Neural cell (in vitro differentiated cells): ENCODE results near the gene TMEM120A. TPM values are rescaled to one million over a fixed set of nuclear protein-coding genes. Genes with fewer than 3 reads are reported as not detected.
A peak's percentile ranks its signal among the peaks of the same experiment; 100 is the strongest.

Source experiments
- H2AFZ ChIP-seq: fragments of 200-600, 300-800 bp; sonication (generic), shearing (Covaris generic); 2 replicates; pipeline ENCODE4 v1.6.0; 2014; ENCODE audit warnings: low read depth, mild to moderate bottlenecking, antibody characterized with exemption, low read length, moderate library complexity
- H3F3A ChIP-seq: fragments of 200-600 bp; shearing (Covaris generic); 2 replicates; pipeline ENCODE4 v1.6.1; 2016; ENCODE audit warnings: mild to moderate bottlenecking, moderate library complexity, mixed read lengths, antibody characterized with exemption, low read length; ENCODE audit not compliant: insufficient read depth, poor library complexity, severe bottlenecking
- H3K27ac ChIP-seq: fragments of 200-600, 300-800 bp; sonication (generic), shearing (Covaris generic); 2 replicates; pipeline ENCODE4 v1.5.1; 2014; ENCODE audit warnings: mild to moderate bottlenecking, low read length, moderate library complexity
- H3K27me3 ChIP-seq: fragments of 300-800, 200-600 bp; sonication (generic), shearing (Covaris generic); 2 replicates; pipeline ENCODE4 v1.6.0; 2014; ENCODE audit warnings: mild to moderate bottlenecking, low read depth, low read length, moderate library complexity; ENCODE audit not compliant: insufficient read depth
- H3K36me3 ChIP-seq: fragments of 300-800, 200-600 bp; sonication (generic), shearing (Covaris generic); 2 replicates; pipeline ENCODE4 v1.5.1; 2014; ENCODE audit warnings: mild to moderate bottlenecking, antibody characterized with exemption, low read length, moderate library complexity; ENCODE audit not compliant: insufficient read depth
- H3K4me2 ChIP-seq: fragments of 300-800, 200-600 bp; sonication (generic), shearing (Covaris generic); 2 replicates; pipeline ENCODE4 v1.6.0; 2014; ENCODE audit warnings: mild to moderate bottlenecking, low read length
- H3K4me3 ChIP-seq: fragments of 300-800, 200-600 bp; sonication (generic), shearing (Covaris generic); 2 replicates; pipeline ENCODE4 v1.5.1; 2014; ENCODE audit warnings: mild to moderate bottlenecking, low read length, moderate library complexity
- H3K79me2 ChIP-seq: fragments of 200-600 bp; shearing (Covaris generic); replicated peaks from 2 replicates; pipeline ENCODE4 v1.6.0; 2014; ENCODE audit warnings: mild to moderate bottlenecking, low read length, moderate library complexity; ENCODE audit not compliant: insufficient read depth
- H3K9ac ChIP-seq: fragments of 300-800, 200-600 bp; sonication (generic), shearing (Covaris generic); 2 replicates; pipeline ENCODE4 v1.6.1; 2016; ENCODE audit warnings: mild to moderate bottlenecking, low read length, mixed read lengths
- H3K9me2 ChIP-seq: fragments of 200-600 bp; shearing (Covaris generic); 2 replicates; pipeline ENCODE4 v1.6.1; 2016; ENCODE audit warnings: mild to moderate bottlenecking, low read length, mixed read lengths; ENCODE audit not compliant: insufficient read depth
- H3K9me3 ChIP-seq: fragments of 200-600, 300-800 bp; sonication (generic), shearing (Covaris generic); 2 replicates; pipeline ENCODE4 v1.6.1; 2016; ENCODE audit warnings: mild to moderate bottlenecking, mixed run types, low read length, moderate library complexity, mixed read lengths
- H4K20me1 ChIP-seq: fragments of 200-600 bp; shearing (Covaris generic); 2 replicates; pipeline ENCODE4 v1.6.1; 2016; ENCODE audit warnings: mild to moderate bottlenecking, mixed run types; ENCODE audit not compliant: insufficient read depth
- EP300 ChIP-seq: fragments of 450-650 bp; conservative IDR thresholded peaks from 2 replicates; pipeline ENCODE4 v1.6.1; 2014; ENCODE audit warnings: antibody characterized with exemption, mild to moderate bottlenecking, moderate library complexity; ENCODE audit not compliant: poor library complexity, severe bottlenecking
- EZH2 ChIP-seq: fragments of 200-600, 300-800 bp; shearing (Covaris generic), sonication (generic); IDR thresholded peaks from 2 replicates; pipeline ENCODE4 v1.6.1; 2014; ENCODE audit warnings: antibody characterized with exemption, low read length, borderline replicate concordance, mild to moderate bottlenecking; ENCODE audit not compliant: insufficient read depth, poor library complexity, severe bottlenecking
- MXI1 ChIP-seq: fragments of 450-650 bp; conservative IDR thresholded peaks from 2 replicates; pipeline ENCODE4 v1.6.1; 2014; ENCODE audit warnings: antibody characterized with exemption, mild to moderate bottlenecking; ENCODE audit not compliant: poor library complexity, severe bottlenecking
- POLR2AphosphoS5 ChIP-seq: IDR thresholded peaks from 2 replicates; pipeline ENCODE4 v1.6.1; 2012
- RAD21 ChIP-seq: fragments of 450-650 bp; conservative IDR thresholded peaks from 2 replicates; pipeline ENCODE4 v1.6.1; 2014; ENCODE audit warnings: antibody characterized with exemption, mild to moderate bottlenecking, moderate library complexity
- SMC3 ChIP-seq: fragments of 450-650 bp; conservative IDR thresholded peaks from 2 replicates; pipeline ENCODE4 v1.6.1; 2014; ENCODE audit warnings: antibody characterized with exemption, mild to moderate bottlenecking, moderate library complexity; ENCODE audit not compliant: poor library complexity
- TAF1 ChIP-seq: IDR thresholded peaks from 2 replicates; pipeline ENCODE4 v1.6.1; 2012; ENCODE audit warnings: low read depth
- polyA plus RNA-seq: library from polyadenylated mRNA; depleted of rRNA; stranded (reverse); fragments of >200 nt; gene quantifications from 2 replicates; pipeline ENCODE4 v1.2.3, GENCODE V29; 2014
- TF ChIP-seq, protein P1 (sequence below): IDR thresholded peaks from 2 replicates; pipeline ENCODE4 v1.6.1; 2012; ENCODE audit warnings: borderline replicate concordance
- TF ChIP-seq, protein P2 (sequence below): fragments of 450-650 bp; IDR thresholded peaks from 2 replicates; pipeline ENCODE4 v1.5.1; 2014; ENCODE audit warnings: antibody characterized with exemption, mild to moderate bottlenecking, moderate library complexity; ENCODE audit not compliant: poor library complexity, severe bottlenecking

Gene TMEM120A
- polyA plus RNA-seq, 1 donor from 2014 or later = 39.1 TPM

DNA sequence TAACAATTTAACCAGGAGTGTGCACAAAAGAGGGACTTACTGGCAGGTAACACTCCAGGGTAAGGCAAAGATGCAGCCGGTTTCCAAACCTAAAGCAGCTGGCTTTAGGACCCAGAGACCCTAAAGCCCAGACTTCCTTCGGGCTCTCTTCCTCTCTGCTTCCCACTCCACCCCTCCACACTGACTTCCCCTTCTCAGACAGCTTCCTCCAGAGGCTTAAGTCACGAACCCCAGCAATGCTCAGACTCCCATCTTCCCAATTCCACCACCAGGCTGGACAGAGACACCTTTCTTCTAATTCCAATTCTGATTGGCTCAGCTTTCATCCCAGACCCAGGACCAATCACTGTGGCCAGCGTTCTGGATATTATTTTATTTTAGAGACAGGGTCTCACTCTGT, 28.6 kb upstream of the TMEM120A start:
- H3K4me3 ChIP-seq = no peak overlapping the region
- no peak overlapping the region for H3K4me2 ChIP-seq
- no peaks in the 10 kb centered on the region for H4K20me1 ChIP-seq
- no peaks in the 10 kb centered on the region for H3K36me3 ChIP-seq
- no peaks in the 10 kb centered on the region for H3K9me2 ChIP-seq
- no peaks in the 10 kb centered on the region for H3K27me3 ChIP-seq
- H3F3A ChIP-seq = no peaks in the 10 kb centered on the region
- no peak overlapping the region for H3K27ac ChIP-seq
- H3K9me3 ChIP-seq = no peaks in the 10 kb centered on the region
- TF ChIP-seq EZH2 (no peak), MXI1 (no peak)
- no peak overlapping the region for H3K9ac ChIP-seq
- no peaks in the 10 kb centered on the region for H3K79me2 ChIP-seq
- no peak overlapping the region for H2AFZ ChIP-seq

DNA sequence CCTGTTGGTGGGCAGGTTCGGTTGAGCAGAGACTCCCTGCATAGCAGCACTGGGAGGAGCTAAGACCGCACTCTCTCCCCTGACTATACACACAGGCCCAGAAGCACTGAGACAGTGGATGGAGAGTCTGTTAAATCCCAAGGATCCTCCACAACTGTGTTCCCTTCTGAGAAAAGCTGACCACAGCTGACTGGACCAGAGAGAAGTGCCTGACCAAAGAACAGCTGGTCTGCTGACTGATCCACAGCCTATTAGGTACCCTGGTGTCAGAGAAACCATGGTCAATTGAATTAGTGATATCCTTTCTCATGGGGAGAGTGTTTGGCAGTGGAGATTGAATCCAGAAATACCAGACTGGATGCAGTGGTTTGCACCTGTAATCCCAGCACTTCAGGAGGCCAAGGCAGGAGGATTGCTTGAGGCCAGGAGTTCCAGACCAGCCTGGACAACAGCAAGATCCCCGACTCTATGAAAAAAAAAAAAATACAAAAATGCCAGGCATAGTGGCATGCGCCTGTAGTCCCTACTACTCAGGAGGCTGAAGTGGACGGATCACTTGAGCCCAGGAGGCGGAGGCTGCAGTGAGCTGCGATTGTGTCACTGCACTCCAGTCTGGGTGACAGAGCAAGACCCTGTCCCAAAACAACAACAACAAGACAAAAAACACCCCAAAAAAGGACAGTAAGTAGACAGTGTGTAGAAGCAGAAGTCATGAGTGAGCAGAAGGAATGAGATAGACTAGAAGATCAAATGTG, 27.8 kb upstream of the TMEM120A start:
- no peaks in the 10 kb centered on the region for H3K27me3 ChIP-seq
- no peaks in the 10 kb centered on the region for H4K20me1 ChIP-seq
- no peaks in the 10 kb centered on the region for H3K9me2 ChIP-seq
- H3K27ac ChIP-seq = no peak overlapping the region
- no peak overlapping the region for H3K9ac ChIP-seq
- H3K36me3 ChIP-seq = no peaks in the 10 kb centered on the region
- H2AFZ ChIP-seq = no peak overlapping the region
- TF ChIP-seq, protein P1, sequence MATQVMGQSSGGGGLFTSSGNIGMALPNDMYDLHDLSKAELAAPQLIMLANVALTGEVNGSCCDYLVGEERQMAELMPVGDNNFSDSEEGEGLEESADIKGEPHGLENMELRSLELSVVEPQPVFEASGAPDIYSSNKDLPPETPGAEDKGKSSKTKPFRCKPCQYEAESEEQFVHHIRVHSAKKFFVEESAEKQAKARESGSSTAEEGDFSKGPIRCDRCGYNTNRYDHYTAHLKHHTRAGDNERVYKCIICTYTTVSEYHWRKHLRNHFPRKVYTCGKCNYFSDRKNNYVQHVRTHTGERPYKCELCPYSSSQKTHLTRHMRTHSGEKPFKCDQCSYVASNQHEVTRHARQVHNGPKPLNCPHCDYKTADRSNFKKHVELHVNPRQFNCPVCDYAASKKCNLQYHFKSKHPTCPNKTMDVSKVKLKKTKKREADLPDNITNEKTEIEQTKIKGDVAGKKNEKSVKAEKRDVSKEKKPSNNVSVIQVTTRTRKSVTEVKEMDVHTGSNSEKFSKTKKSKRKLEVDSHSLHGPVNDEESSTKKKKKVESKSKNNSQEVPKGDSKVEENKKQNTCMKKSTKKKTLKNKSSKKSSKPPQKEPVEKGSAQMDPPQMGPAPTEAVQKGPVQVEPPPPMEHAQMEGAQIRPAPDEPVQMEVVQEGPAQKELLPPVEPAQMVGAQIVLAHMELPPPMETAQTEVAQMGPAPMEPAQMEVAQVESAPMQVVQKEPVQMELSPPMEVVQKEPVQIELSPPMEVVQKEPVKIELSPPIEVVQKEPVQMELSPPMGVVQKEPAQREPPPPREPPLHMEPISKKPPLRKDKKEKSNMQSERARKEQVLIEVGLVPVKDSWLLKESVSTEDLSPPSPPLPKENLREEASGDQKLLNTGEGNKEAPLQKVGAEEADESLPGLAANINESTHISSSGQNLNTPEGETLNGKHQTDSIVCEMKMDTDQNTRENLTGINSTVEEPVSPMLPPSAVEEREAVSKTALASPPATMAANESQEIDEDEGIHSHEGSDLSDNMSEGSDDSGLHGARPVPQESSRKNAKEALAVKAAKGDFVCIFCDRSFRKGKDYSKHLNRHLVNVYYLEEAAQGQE = no peak
- TF ChIP-seq EZH2 (no peak), SMC3 (no peak), EP300 (no peak)
- H3F3A ChIP-seq = no peaks in the 10 kb centered on the region
- no peaks in the 10 kb centered on the region for H3K79me2 ChIP-seq
- H3K4me2 ChIP-seq = no peak overlapping the region
- H3K4me3 ChIP-seq = no peak overlapping the region
- H3K9me3 ChIP-seq = no peaks in the 10 kb centered on the region

DNA sequence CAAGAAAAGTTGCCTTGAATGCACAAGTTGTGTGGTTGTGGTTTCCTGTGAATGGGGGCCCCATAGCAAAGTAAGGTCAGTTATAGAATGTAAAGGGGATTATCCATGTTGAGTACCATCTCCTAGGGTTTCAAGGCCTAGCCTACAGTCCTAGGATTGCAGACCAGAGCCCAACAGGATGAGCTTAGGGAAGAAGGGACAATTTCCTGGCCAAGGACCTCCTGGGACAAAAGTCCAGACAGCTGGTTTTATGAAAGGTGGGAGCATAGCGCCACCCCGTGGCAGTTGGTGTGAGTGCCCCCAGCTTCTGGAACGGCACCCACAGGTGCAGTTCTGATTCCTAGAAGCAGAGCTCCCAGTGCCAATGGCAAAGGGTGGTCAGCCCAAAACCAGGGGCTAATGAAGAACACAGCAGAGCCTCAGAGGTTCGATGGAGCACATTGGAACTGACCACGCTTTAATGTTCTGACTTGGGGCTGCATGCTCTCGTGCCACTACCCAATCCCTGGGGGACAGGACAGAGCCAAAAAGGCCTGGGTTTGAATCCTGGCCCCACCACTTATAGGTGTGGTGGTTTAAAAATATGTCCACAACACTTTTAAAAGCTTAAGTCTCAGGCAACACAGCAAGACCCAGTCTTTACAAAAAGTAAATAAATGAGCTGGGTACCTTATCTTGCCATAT, 25.8 kb upstream of the TMEM120A start:
- Histone ChIP-seq H3K4me2 (no peak overlapping the region), H3F3A (no peaks in the 10 kb centered on the region), H3K79me2 (no peaks in the 10 kb centered on the region), H3K4me3 (no peak overlapping the region), H3K27ac (no peak overlapping the region), H3K36me3 (no peaks in the 10 kb centered on the region), H3K9me2 (no peaks in the 10 kb centered on the region), H4K20me1 (no peaks in the 10 kb centered on the region), H3K9me3 (no peaks in the 10 kb centered on the region), H3K27me3 (no peaks in the 10 kb centered on the region), H3K9ac (no peak overlapping the region), H2AFZ (no peak overlapping the region)
- TF ChIP-seq MXI1 (no peak), RAD21 (peak; percentile 84), POLR2AphosphoS5 (no peak), TAF1 (no peak), SMC3 (peak; percentile 84), EP300 (no peak), EZH2 (no peak)
- TF ChIP-seq, protein P1 = no peak
- TF ChIP-seq, protein P2, sequence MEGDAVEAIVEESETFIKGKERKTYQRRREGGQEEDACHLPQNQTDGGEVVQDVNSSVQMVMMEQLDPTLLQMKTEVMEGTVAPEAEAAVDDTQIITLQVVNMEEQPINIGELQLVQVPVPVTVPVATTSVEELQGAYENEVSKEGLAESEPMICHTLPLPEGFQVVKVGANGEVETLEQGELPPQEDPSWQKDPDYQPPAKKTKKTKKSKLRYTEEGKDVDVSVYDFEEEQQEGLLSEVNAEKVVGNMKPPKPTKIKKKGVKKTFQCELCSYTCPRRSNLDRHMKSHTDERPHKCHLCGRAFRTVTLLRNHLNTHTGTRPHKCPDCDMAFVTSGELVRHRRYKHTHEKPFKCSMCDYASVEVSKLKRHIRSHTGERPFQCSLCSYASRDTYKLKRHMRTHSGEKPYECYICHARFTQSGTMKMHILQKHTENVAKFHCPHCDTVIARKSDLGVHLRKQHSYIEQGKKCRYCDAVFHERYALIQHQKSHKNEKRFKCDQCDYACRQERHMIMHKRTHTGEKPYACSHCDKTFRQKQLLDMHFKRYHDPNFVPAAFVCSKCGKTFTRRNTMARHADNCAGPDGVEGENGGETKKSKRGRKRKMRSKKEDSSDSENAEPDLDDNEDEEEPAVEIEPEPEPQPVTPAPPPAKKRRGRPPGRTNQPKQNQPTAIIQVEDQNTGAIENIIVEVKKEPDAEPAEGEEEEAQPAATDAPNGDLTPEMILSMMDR = peak; percentile 81
